Fibroblast of skin of right quadriceps (primary cell): ENCODE results near the gene VPS13D.

Source experiments
- DNase-seq: peaks from one replicate; pipeline ENCODE4 v3.0.0-alpha.2; 2013

Gene VPS13D

DNA sequence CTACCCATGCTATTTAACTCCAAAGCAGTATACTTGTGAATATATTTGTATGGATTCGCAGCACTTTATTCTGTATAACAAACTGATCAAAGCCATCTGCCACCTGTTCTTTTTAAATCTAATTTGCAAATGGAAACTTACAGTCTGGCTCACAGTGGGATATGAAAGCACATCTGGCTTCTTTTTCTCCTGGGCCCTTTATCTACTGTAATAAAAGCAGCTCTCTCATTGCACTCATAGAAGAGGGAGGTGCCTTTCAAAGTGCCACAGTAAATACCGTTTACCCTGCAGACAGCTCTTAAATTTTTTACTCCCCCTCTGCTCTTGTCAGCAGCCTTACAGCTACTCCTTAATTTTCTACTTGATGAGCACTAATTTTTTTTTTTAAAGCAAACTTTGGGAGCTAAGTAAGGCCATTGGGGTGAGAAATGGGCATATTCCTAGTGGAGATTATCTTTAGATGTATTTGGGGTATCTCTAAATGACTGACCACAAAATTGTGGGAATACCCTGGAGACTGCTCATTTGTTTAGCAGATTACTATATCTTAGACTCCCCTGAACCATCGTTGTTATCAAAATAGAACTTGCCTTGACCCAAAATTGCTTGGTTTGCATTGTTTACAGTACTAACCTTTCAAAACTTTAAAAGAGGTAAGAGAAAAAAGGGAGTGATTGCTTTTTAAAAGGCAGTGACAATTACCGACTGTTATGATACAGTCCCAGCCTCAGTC, 110.1 kb downstream of the VPS13D start:
- DNase-seq, result no peak

DNA sequence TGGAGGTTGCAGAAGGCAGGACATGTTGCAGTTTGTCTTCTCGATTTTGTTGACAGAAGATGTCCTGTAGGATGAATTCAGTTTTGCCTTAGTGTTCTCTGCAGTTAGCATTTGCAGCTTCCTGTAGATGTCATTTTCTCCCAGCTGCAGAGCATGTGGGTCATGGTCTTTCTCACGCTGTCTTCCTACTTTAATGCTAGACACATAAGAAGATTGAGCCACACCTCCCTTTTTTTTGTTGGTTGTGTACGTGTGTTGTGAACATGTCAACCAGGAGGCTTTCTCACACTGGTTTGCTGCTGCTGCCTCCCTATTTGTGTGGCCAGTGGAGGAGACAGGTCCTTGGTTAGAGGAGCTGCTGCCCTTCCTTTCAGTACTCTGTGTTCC, 110.7 kb downstream of the VPS13D start:
- DNase-seq, result no peak

DNA sequence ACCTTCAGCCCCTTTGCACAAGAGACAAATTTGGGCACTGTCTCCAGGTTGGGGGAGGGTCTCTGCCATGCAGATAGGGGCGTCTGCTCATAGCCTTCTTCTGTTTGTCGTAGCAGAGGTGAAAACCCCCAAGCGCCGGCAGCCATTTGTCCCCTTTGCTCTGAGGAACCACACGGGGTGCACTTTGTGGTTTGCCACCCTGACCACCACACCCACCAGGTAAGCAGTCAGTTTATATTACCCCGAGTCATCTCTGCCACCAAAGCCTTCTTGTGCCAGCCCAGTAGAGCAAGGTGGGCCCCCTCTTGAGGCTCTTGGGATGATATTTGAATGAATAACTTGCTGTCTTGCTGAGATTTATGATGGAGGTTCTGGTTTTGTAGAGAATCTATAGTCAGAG, 111.8 kb downstream of the VPS13D start:
- DNase-seq, result no peak

DNA sequence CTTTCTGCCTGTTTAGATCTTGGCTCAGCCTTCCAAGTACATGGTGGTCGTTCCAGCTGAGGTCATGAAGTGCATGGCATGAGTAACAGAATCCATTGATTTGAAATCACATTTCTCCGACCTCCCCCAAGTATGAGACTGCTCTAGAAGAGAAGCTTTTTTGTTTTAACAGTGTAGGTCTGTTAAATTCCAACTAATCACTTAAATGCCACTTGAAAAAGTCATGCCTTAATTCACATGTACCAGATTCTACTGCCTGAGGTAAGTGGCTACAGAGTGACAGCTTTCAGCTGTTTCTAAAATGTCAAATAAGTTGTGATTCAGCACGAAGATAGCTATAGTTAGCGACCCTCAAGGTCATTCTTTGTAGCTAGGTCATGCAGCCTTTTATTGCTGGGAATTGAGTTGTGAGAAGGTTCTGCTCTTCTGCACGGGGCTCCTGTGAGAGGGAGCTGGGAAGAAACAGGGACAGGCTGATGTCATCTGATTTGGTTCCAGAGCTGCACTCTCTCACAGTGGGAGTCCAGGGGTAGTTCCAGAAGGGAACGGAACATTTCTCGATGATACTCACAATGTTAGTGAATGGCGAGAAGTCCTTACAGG, 112.7 kb downstream of the VPS13D start:
- DNase-seq, result peak; percentile 4

DNA sequence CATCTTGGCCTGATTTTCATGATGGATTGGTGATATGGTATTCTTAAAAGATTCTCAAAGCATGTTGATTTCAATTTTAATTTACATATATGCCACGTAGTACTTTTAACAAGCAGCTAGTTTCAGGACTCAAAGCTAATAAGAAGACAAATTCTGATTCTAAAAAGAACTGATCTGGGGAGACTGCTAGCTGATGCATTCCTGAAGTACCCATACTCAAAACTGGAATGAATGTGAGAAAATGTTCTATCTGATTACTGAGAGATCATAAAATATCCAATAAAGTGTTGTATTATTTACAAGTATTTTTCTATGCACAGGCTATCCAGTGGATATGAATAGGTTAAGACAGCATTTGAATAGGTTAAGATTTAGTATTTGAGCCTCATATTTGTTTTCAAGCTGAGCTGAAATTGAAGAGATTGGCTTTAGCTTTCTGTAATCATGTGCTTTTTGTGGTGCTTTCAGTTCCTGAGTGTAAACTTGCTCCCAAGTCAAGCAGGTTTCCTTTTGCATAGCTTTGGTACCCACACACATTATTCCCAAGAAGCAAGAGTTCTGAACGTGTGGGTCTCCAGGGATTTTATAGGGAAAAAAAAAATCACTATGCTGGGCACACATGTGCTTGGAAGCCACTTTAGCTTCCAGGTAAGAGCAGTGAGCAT, 114.1 kb downstream of the VPS13D start:
- no peak for DNase-seq

DNA sequence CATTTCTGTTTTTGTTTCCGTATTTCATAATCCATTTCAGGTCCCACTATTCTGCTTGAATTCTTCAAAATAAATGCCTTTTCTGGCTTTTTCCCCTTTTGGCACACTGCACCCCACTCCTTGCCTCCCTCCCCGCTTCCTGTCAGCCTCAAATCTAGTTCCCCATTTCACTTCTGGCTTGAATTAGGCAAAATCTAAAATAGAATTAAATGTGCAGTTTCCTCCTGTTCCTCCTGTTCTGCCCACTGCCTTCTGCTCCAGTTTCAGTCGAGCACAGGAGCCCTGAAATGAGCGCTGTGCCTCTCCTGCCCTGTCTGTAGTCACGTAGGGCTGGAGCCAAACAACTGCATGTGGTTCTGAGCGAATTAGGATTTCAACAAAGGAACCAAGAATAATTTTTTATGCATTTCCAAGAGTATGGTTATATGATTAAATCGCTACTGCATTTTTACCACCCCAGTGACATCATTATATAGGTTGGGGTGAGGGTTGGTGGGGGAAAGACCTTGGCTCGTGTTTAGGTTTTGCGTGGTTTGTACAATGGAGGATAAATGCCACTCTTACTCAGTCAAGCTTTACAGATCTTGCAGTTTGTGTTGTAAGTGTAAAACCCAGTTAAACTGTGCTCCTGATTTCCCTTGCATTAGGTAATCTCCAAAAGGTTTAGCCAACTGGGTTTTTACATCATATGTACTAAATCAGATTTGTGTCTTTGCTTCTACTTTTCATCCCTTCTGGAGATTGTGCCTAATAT, 114.9 kb downstream of the VPS13D start:
- peak; percentile 18 for DNase-seq

DNA sequence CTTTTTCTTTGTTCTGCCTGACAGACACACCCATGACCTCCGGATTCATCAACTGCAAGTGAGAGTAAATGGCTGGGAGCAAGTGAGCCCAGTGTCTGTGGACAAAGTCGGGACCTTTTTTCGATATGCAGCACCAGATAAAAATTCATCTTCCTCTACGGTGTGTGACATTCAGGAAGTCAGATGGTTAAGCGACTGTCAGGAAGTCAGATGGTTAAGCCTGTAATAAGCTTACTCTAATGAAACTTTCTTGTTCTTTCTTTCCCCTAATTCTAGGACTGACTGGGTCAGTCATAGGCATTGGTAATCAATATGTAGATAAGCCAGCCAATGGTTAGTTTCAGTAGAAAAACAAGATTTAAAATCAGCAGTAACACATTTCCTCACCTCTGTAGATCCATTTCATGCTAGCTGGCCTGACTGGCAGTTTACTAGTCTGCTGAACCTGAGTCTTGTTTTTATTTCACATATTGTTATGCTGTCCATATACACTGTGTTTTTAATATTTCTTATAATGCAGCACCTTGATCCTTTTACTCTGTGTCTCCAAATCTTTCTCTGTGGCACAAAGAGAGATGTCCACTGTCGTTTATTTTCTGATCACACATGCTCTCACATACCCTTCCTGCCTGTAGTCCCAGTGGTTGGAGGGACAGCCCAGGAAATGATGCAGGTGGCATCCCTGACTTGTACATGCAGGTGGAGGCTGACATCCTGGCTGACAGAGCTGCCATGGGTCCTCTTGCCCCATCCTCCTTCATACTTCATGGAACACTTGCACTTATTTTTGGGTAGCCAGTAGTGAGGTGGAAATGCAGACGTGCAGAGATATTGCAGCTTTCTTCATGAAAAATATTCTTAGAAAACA, 115.8 kb downstream of the VPS13D start:
- DNase-seq, result no peak

DNA sequence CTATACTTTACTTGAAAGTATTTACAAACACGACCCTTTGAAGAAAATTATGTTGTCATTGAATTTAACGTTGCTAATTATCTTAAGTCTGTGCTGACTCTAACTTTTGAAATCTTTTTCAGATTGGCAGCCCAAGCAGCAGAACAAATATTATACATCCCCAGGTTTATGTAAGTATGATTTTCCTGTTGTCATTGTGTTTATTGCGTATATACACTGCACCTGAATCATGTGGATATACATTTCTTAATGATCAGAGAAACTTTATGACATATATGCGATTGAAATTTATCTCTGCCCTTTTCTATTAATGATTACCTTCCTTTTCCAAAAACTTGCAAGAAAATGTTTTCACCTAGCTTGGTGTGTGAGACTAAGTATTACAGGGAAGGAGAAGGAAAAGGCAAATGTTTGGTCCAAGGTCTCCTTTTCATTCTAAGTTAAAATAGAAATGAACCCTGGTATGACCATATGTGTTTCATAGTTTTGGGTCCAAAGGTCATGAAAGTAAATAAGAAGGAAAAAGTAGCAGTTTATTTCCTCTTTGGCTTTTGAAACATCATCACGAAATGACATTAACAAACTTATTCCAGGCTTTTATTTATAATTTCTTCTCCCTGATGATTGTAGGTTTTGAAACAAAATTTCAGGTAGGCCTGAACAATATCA, 116.8 kb downstream of the VPS13D start:
- no peak for DNase-seq

DNA sequence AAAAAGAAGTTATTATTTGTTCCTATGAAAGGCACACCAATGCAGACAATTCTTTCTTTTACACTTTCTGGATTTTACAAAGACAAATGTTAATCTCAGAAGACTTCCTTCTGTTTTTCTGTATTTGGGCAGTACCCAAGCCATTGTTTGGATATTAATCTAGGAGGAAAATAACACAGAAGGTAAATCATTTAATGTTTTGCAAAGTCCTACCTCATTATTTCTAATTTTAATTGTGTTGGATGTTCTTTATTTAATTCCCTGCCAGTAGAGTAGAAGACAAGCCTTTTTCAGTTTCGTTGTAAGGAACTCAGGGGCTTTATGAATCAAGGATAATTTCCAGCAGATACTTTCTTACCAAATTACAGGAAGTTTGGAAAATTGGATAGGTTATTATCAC, 118.3 kb downstream of the VPS13D start:
- no peak for DNase-seq

DNA sequence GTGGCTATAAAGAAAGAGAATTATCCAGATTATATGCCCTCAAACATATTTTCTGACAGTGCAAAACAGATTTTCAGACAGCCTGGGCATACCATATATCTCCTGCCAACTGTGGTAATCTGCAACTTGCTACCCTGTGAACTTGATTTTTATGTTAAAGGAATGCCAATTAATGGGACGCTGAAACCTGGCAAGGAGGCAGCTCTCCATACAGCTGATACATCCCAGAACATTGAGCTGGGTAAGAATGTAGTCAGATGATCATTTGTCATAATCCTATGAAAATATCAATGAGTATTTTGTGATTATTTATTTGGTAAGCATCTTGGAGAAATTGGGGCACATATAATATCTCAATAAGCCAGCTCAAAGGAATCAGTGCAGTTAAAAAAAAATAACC, 124.2 kb downstream of the VPS13D start:
- no peak for DNase-seq

DNA sequence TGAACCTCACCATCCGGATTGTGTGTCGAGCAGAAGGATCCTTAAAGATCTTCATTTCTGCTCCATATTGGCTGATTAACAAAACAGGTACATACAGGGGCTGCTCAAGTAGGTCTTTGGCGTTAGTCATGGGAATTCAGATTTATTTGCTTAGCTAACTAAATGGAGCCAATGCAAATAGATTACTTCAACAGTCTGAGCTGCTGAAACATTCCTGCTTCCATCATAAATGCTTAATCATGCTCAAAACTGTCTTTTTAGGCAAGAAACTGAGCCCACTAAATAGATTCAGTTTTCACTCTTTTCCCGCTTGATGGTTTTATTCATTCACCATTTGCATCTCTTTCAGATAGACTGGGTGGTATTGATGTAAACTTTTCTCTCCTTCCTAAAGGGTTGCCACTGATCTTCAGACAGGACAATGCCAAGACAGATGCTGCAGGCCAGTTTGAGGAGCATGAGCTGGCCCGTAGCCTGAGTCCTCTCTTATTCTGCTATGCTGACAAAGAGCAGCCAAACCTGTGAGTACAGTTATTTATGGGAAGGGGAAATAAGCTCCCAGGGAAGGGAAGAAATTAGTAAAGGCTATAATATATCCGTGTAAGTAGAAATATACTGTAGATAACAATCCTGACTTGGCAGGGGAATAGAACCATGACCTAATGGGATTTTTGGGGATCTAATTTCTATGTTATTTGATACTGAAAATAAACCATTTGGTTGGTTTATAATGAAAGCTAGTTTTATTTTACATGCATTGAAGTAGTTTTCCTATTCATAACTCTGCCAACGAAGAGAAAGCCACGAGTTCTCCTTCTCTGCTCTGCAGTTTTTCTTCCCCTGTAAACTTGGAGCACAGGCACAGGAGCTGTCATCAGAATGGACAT, 126.4 kb downstream of the VPS13D start:
- peak; percentile 40 for DNase-seq

DNA sequence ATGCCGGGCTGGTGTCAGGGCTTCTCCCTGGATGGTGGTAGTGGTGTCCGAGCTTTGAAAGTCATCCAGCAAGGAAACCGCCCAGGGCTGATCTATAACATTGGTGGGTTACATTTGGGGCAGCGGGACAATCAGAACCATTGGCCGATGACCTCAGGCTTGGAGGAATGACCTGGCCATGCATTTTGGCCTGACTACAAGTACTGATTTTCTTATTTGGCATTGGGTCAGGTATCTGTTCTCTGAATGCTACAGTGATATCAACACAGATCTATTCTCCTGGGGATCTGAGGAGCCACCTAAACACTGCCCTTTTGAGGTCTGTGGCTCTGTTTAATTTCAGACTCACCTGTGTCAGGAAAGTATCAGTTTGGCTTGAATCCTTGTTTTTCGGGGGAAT, 128.7 kb downstream of the VPS13D start:
- DNase-seq, result no peak

DNA sequence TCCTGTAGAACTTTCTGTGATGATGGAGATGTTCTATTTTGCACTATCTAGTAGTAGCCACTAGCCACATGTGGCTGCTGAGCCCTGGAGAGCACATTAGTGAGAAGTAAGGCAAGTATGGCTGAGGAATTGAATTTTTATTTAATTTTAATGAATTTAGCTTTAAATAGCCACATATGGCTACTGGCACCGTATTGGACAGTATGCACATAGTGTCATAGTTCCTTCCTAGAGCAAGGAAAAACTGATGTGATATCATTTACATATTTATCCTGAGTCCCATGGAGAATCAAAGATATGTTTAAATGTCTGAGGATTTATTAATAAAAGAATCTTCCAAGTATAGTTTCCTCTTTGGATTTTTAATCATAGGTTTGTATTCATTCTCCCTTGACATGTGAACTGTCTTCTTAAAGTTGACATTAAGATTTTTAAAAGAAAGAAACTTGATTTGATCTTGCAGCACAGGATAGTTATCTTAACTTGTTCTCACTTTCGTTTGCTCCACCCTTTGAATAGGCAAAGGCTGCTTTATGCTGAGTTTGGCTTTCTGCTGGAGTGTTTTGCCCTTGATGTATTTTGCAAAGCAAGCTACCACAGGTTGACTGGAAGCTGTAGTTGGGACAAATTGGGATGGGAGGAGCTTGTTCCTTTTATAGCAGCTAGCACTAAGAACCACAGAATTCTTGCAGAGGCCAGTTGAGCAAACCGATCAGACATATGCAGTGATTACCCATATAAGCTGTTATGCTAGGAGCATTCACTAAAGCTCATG, 129.7 kb downstream of the VPS13D start:
- no peak for DNase-seq

DNA sequence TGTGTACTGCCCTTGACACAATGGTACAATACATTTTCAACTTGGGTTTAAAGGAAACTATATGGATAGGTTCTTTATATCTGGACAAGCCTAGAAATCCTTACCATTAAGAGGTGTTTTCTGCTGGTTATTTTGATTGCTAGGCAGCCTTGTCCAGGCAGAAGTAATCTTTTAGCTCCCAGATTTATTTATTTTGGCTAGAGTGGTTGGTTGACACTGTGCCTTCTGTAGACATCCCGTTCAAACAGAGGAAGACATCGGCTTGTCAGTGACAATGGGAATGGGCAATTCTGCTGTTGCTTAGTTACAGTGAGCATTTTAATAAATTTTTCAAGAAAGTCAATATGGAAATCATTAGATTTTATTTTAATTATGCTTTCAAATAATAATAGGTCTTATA, 138.8 kb downstream of the VPS13D start:
- DNase-seq, result no peak

DNA sequence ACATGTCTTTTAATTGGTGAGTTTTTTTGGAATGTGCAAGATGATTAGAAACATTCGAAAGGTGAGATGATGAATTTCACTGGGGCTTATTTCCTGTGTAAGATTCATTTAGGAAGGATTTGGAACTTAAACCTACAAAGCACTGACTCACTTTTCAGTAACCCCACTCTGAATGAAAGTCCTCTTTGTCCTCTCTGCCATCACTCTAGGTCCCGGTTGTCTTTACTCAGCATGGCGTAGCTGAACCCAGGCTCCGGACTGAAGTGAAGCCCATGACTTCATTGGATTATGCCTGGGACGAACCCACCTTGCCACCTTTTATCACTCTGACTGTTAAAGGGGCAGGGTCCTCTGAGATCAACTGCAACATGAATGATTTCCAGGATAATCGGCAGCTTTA, 139.4 kb downstream of the VPS13D start:
- peak; percentile 11 for DNase-seq

DNA sequence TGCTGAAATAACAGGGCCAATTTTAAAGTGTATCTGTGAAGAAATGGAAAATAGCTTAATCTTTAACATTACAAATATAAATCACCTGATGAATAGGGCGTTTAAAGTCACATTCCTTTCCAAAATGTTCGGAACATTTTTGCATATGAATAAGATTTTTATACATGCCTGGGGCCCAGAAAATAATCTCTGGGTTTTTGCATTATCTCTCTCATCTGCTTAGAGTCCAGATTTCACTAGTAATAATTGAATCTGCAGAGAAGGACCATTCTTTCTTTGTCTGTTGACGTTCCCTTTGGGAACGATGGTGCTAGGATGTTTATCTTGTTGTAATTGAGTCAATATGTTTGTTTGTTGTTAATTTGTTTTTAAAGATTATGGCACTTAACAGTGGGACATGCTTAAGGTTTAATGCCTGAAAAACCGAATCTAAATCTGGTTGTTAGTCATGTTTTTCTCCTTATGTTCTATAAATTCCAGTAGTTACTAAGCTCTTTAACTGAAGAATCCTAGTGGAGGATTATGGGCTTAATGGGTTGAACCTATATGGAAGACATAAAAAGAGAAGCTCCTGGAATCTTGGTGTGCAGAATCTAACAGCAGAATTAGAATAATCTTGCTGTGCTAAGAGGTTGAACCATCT, 140.6 kb downstream of the VPS13D start:
- DNase-seq, result no peak

DNA sequence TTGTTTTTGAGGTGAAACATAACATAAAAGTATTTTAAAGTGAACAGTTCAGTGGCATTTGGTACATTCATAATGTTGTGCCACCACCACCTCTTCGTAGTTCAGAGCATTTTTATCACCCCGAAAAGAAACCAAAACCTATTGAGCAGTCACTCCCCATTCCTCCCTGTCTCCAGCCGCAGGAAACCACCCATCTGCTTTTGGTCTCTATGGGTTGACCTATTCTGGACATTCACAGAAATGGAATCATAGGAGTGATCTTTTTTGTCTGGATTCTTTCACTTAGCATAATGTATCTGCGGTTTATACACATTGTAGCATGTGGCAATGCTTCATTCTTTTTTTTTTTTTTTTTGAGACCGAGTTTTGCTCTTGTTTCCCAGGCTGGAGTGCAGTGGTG, 141.2 kb downstream of the VPS13D start:
- DNase-seq, result no peak

DNA sequence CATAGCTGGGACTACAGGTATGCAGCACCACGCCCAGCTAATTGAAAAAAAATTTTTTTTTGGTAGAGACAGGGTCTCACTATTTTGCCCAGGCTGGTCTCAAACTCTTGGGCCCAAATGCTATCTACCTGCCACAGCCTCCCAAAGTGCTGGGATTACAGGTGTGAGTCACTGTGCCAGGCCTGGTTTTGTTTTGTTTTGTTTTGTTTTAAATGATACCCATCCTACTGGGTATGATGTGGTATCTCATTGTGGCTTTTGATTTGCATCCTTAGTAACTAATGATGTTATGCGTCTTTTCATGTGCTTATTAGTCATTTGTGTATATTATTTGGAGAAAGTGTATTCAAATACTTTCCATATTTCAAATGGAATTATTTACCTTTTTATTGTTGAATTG, 142.3 kb downstream of the VPS13D start:
- no peak for DNase-seq

DNA sequence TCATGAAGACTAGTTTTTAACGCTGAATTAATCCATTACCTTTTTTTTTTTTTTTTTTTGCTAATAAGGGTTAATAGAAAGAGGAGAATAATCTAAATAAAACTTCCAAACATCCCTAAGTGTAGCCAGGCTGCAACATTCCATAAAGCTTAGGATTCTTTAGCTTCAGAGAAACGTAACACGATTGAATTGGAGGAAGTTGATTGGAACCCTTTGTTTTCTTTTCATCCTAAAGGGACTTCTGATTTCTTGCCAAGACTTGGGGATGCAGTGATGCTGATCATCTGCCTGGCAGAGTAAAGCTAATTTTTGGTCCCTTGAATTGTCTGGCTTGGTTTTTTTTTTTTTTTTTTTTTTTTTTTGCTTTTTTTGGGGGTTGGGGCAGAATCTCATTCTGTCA, 142.9 kb downstream of the VPS13D start:
- no peak for DNase-seq
